Stomach smooth muscle (tissue), 2 donors: ENCODE measurements around the gene CENPN.

Source experiments
- H3K27ac ChIP-seq: one replicate; pipeline ENCODE4 v1.7.0; 2013; ENCODE audit warnings: mild to moderate bottlenecking, low read length, inconsistent platforms
- H3K27me3 ChIP-seq, 2 donors: one replicate each; pipeline ENCODE4 v1.7.0; 2013; ENCODE audit warnings: low read length in 2 of 2; ENCODE audit not compliant: insufficient read depth in 2 of 2, control insufficient read depth in 1 of 2
- H3K36me3 ChIP-seq, 2 donors: one replicate each; pipeline ENCODE4 v1.7.0; 2013; ENCODE audit warnings: low read length in 2 of 2; ENCODE audit not compliant: control insufficient read depth in 2 of 2, insufficient read depth in 2 of 2
- H3K4me1 ChIP-seq: one replicate; pipeline ENCODE4 v1.7.0; 2013; ENCODE audit warnings: low read length; ENCODE audit not compliant: control insufficient read depth, insufficient read depth
- H3K4me3 ChIP-seq, 2 donors: one replicate each; pipeline ENCODE4 v1.7.0; 2013; ENCODE audit warnings: low read length in 2 of 2
- H3K9ac ChIP-seq, 2 donors: one replicate each; pipeline ENCODE4 v1.7.0; 2013; ENCODE audit warnings: low read length in 2 of 2, mild to moderate bottlenecking in 1 of 2
- H3K9me3 ChIP-seq, 2 donors: one replicate each; pipeline ENCODE4 v1.7.0; 2013; ENCODE audit warnings: low read length in 2 of 2; ENCODE audit not compliant: control insufficient read depth in 2 of 2
- donor health status: healthy.
- donor health status: Pancreatic carcinoma.

CENPN gene

DNA sequence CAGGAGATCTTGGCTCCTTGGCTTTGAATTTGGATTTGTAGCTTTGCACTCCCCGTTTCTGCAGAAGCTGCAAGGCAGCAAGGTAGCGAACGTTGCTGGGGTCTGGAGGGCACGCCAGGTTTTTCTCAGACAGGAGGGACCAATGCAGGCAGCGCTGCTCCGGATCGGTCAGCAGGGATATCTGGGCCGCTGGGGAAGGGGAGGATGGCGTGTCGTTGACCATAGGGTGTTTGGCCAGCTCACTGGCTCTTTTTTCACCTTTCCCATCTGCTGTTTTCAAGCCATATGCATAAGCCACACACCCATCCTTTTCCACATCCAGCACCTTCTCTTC, 54.3 kb downstream of the CENPN start:
- Histone ChIP-seq H3K9ac (no peak overlapping the region), H3K4me3 (no peak overlapping the region), H3K4me1 (no peaks in the 10 kb centered on the region), H3K27ac (no peak overlapping the region), H3K36me3 (no peaks in the 10 kb centered on the region), H3K27me3 (no peaks in the 10 kb centered on the region), H3K9me3 (no peaks in the 10 kb centered on the region)

DNA sequence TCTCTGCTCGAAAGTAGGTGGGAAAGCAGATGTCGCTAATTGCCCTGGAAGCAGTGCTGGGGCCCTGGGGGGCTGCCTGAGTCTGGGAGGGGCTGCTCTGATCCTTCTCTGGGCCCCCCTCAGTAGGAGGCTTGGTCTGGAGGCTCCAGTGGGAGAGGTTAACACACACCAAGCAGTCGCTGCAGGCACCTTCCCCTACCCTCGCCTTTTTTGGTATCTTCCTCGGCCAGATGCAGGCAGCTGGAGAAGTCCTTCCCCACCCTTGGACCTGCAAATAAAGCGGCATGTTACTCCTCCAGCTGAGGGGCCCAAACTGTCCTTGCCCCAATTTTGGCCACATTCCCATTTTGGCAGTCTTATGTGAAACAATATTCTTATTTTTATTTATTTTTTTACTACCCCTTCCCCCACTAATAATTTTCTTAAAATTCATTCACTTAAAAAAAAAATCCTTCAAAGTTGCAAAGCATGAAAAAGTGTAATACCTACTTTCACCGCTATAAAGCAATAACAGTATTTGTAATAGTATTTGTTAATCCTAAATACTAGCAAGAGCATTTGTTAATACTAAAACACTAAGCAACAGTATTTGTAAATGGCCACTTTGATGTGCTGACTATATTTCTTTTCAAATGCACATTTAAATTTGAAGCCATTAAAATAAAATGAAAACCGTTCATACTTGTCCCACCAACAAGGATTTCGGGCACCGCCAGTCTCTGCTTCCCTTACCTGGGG, 55.0 kb downstream of the CENPN start:
- Histone ChIP-seq H3K36me3 (no peaks in the 10 kb centered on the region), H3K27ac (no peak overlapping the region), H3K9ac (no peak overlapping the region), H3K4me1 (no peaks in the 10 kb centered on the region), H3K9me3 (no peaks in the 10 kb centered on the region), H3K27me3 (no peaks in the 10 kb centered on the region), H3K4me3 (no peak overlapping the region)

- no peaks in the 10 kb centered on the region for H3K36me3 ChIP-seq
- H3K9ac ChIP-seq, result no peak overlapping the region
- no peaks in the 10 kb centered on the region for H3K27me3 ChIP-seq
- no peak overlapping the region for H3K27ac ChIP-seq
- no peaks in the 10 kb centered on the region for H3K4me1 ChIP-seq
- no peak overlapping the region for H3K4me3 ChIP-seq
- no peaks in the 10 kb centered on the region for H3K9me3 ChIP-seq
Measured at GRCh38 chr16:81066681-81067080, 59.7 kb downstream of the CENPN start.

- H3K9me3 ChIP-seq, result no peaks in the 10 kb centered on the region
- H3K4me1 ChIP-seq, result no peaks in the 10 kb centered on the region
- H3K27me3 ChIP-seq, result no peaks in the 10 kb centered on the region
- no peak overlapping the region for H3K9ac ChIP-seq
- no peaks in the 10 kb centered on the region for H3K36me3 ChIP-seq
- H3K4me3 ChIP-seq, result no peak overlapping the region
- H3K27ac ChIP-seq, result no peak overlapping the region
Measured at GRCh38 chr16:81067166-81067565, 60.2 kb downstream of the CENPN start.

GRCh38 chr16:81069063-81069462, 62.0 kb downstream of the CENPN start:
- H3K27ac ChIP-seq, result no peak overlapping the region
- no peak overlapping the region for H3K9ac ChIP-seq
- H3K9me3 ChIP-seq, result no peaks in the 10 kb centered on the region
- H3K4me1 ChIP-seq, result no peaks in the 10 kb centered on the region
- H3K36me3 ChIP-seq, result no peaks in the 10 kb centered on the region
- no peak overlapping the region for H3K4me3 ChIP-seq
- H3K27me3 ChIP-seq, result no peaks in the 10 kb centered on the region

GRCh38 chr16:81070979-81071378, 64.0 kb downstream of the CENPN start:
- Histone ChIP-seq H3K4me3 (no peak overlapping the region), H3K27me3 (no peaks in the 10 kb centered on the region), H3K4me1 (no peaks in the 10 kb centered on the region), H3K36me3 (no peaks in the 10 kb centered on the region), H3K9me3 (no peaks in the 10 kb centered on the region), H3K27ac (no peak overlapping the region), H3K9ac (no peak overlapping the region)

DNA sequence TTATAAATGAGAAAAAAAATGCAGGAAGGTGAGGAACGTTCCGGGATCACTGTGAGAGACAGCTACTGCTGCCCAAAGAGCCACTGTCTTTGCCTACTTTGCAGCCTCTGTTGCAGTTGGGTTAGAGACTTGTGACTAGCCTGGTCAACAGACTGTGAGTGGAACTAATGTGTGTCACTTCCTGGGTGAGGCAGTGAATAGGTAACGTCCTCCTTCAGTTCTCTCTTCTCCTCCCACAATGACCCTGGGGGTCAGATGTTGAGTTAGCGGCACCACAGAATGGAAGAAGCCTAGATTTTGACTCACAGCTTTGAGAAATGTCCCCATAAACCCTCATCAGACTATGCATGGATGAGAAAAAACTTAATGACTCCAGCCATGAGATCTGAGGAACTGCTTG, 64.8 kb downstream of the CENPN start:
- Histone ChIP-seq H3K27me3 (no peaks in the 10 kb centered on the region), H3K36me3 (no peaks in the 10 kb centered on the region), H3K4me3 (no peak overlapping the region), H3K9ac (no peak overlapping the region), H3K9me3 (no peaks in the 10 kb centered on the region), H3K4me1 (no peaks in the 10 kb centered on the region), H3K27ac (no peak overlapping the region)

- peaks cover 5% of the 10 kb centered on the region for H3K4me1 ChIP-seq
- H3K27me3 ChIP-seq, result no peaks in the 10 kb centered on the region
- H3K9me3 ChIP-seq, result no peaks in the 10 kb centered on the region
- no peak overlapping the region for H3K9ac ChIP-seq
- H3K4me3 ChIP-seq, result no peak overlapping the region
- H3K27ac ChIP-seq, result no peak overlapping the region
- H3K36me3 ChIP-seq, result no peaks in the 10 kb centered on the region
Measured at GRCh38 chr16:81073560-81074330, 66.7 kb downstream of the CENPN start.

- Histone ChIP-seq H3K4me3 (peak overlapping the region; percentile 96 to 97), H3K9me3 (no peaks in the 10 kb centered on the region), H3K27ac (peak overlapping the region; percentile 99)
Measured at GRCh38 chr16:81076566-81077075, 69.6 kb downstream of the CENPN start.

GRCh38 chr16:81077076-81077940, 70.3 kb downstream of the CENPN start, which contains the start of gene C16orf46:
C16orf46 (minus strand) TSS chr16:81077238; CDS start chr16:81063955, 13,283 bp downstream.
- H3K9me3 ChIP-seq, result no peaks in the 10 kb centered on the region
- H3K27ac ChIP-seq, result peak within 1 kb of the TSS; percentile 99
- peak within 1 kb of the TSS; percentile 87 to 99 for H3K9ac ChIP-seq
- H3K27me3 ChIP-seq, result no peaks in the 10 kb centered on the region
- peaks cover 5% of the 10 kb centered on the region for H3K4me1 ChIP-seq
- peak within 1 kb of the TSS; percentile 96 to 97 for H3K4me3 ChIP-seq
- H3K36me3 ChIP-seq, result no peaks in the 10 kb centered on the region

More at GRCh38 chr16:81076566-81077075, 69.6 kb downstream of the CENPN start:
- Histone ChIP-seq H3K36me3 (no peaks in the 10 kb centered on the region), H3K9ac (peak overlapping the region; percentile 87 to 99), H3K27me3 (no peaks in the 10 kb centered on the region), H3K4me1 (peaks cover 5% of the 10 kb centered on the region)
